Measurements from ENCODE around the gene CBY1.

- TF ChIP-seq POLR2AphosphoS5 (IDR thresholded peaks at IDR 0.05; ENCODE audit: low read depth, low read length), result no peak
- no peak for TF ChIP-seq POLR2A (IDR thresholded peaks at IDR 0.05; ENCODE audit: low read depth, low read length)
- no peak for TF ChIP-seq TAF1 (IDR thresholded peaks at IDR 0.05; ENCODE audit: low read depth, low read length)
Measured at GRCh38 chr22:38706901-38707195, 50.4 kb downstream of the CBY1 start.
